ENCODE data around the gene POLR2H.

The POLR2H gene

DNA sequence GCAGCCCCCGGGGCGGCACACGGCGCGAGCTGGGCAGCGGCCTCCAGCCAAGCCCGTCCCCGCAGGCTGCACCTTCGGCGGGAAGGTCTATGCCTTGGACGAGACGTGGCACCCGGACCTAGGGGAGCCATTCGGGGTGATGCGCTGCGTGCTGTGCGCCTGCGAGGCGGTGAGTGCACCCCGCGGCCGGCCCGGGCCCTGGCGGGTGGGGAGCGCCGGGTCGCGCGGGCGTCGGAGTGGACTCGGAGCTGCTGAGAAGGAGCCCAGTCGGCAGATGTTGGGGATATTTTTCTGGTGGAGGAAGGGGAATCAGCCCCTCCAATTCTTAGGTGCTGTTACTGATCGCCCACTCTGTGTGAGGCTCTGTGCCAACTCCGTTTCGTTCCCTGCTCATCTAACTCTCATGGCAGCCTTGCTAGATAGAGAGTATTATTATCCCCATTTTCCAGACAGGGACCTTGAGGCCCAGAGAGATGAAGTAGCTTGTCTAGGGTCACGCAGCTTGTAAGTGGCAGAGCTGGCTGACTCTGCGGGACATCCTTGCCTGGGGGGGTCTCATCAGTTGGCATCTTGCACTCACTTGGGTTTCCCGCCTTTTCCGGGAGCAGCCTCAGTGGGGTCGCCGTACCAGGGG, 19.2 kb downstream of the POLR2H start:
- H3K36me3 ChIP-seq (ENCODE audit: control insufficient read depth in 1 of 2, insufficient read depth in 2 of 2, low read length in 2 of 2), result peaks cover 1% of the 10 kb centered on the region in 2 experiments
- no CpG with 5 or more reads among the region's 42 CpGs for WGBS (ENCODE audit: extremely low coverage, insufficient coverage, insufficient read length)
- no peak overlapping the region for H2BK5ac ChIP-seq (ENCODE audit: low read depth, low read length, poor library complexity)
- H3K4ac ChIP-seq (ENCODE audit: low read depth, low read length), result no peak overlapping the region
- no peak overlapping the region for H3K9ac ChIP-seq (ENCODE audit: low read length)
- no peak overlapping the region for H3K23ac ChIP-seq (ENCODE audit: low read length)
- no peak for DNase-seq
- H2AFZ ChIP-seq (ENCODE audit: insufficient read depth, low read length, poor library complexity), result no peak overlapping the region
- H3K79me1 ChIP-seq (ENCODE audit: low read length), result peaks cover 6% of the 10 kb centered on the region
- H3K27ac ChIP-seq (ENCODE audit: low read depth, low read length), result no peak overlapping the region
- no peak overlapping the region for H2AK5ac ChIP-seq (ENCODE audit: low read length)
- peaks cover 2% of the 10 kb centered on the region for H3K9me3 ChIP-seq (ENCODE audit: insufficient read depth, low read depth, low read length)
- peaks cover 19% of the 10 kb centered on the region for H3K27me3 ChIP-seq (ENCODE audit: insufficient read depth, low read length)
- H4K91ac ChIP-seq (ENCODE audit: low read depth, low read length), result peak overlapping the region; percentile 10
- peak overlapping the region; percentile 26 for H4K8ac ChIP-seq (ENCODE audit: low read depth, low read length)
- H2BK120ac ChIP-seq (ENCODE audit: insufficient read depth, low read length, poor library complexity), result peak overlapping the region; percentile 7
- H3K14ac ChIP-seq (ENCODE audit: low read length), result peak overlapping the region; percentile 24
- peak overlapping the region; percentile 11 for H3K18ac ChIP-seq (ENCODE audit: low read length)
- H3K4me1 ChIP-seq (ENCODE audit: control insufficient read depth in 1 of 2, insufficient read depth in 2 of 2, low read length in 2 of 2), result peaks cover 26 to 27% of the 10 kb centered on the region in 2 experiments
- H4K12ac ChIP-seq (ENCODE audit: low read depth, low read length), result no peak overlapping the region
- H3K79me2 ChIP-seq (ENCODE audit: control insufficient read depth, insufficient read depth, low read length, poor library complexity), result peaks cover 1% of the 10 kb centered on the region
- H2BK12ac ChIP-seq (ENCODE audit: low read length), result no peak overlapping the region
- peak overlapping the region; percentile 8 for H3K4me3 ChIP-seq (ENCODE audit: low read depth, low read length)
- H3K4me2 ChIP-seq (ENCODE audit: low read length), result peak overlapping the region; percentile 86

DNA sequence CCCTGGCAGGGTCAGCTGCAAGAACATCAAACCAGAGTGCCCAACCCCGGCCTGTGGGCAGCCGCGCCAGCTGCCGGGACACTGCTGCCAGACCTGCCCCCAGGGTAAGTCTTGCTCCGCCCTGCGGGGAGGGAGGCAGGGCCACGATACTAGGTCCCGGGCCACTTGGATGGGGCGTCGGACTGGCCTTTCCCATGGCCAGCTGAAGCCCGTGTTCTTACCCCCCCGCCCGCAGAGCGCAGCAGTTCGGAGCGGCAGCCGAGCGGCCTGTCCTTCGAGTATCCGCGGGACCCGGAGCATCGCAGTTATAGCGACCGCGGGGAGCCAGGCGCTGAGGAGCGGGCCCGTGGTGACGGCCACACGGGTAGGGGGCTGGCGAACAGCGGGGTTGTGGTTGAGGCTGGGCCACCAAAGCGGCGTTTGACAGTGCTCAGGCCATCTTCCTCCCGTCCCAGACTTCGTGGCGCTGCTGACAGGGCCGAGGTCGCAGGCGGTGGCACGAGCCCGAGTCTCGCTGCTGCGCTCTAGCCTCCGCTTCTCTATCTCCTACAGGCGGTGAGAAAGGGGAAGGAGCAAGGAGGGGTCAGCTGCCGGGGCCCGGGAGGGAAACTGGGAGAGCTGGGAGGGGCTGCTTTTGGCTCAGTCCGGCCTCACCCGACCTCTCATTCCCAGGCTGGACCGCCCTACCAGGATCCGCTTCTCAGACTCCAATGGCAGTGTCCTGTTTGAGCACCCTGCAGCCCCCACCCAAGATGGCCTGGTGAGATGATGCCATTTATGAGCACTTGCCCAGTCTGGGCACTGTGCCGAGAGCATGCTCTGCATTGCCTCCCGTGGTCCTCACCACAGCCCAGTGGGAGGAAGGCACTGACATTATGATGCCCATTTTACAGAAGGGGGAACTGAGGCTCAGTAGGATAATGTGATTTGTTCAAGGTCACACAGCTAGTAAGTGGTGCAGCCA, 20.0 kb downstream of the POLR2H start:
- Histone ChIP-seq H3K23ac (ENCODE audit: low read length) (no peak overlapping the region), H3K4me2 (ENCODE audit: low read length) (peak overlapping the region; percentile 86), H3K27me3 (ENCODE audit: insufficient read depth, low read length) (peaks cover 19% of the 10 kb centered on the region), H3K4ac (ENCODE audit: low read depth, low read length) (no peak overlapping the region), H4K12ac (ENCODE audit: low read depth, low read length) (no peak overlapping the region), H2AK5ac (ENCODE audit: low read length) (no peak overlapping the region), H2BK120ac (ENCODE audit: insufficient read depth, low read length, poor library complexity) (no peak overlapping the region), H3K79me2 (ENCODE audit: control insufficient read depth, insufficient read depth, low read length, poor library complexity) (peaks cover 1% of the 10 kb centered on the region), H3K18ac (ENCODE audit: low read length) (no peak overlapping the region), H3K79me1 (ENCODE audit: low read length) (peaks cover 6% of the 10 kb centered on the region), H3K36me3 (ENCODE audit: control insufficient read depth in 1 of 2, insufficient read depth in 2 of 2, low read length in 2 of 2) (peaks cover 1 to 3% of the 10 kb centered on the region in 2 experiments), H4K8ac (ENCODE audit: low read depth, low read length) (peak overlapping the region; percentile 27), H2AFZ (ENCODE audit: insufficient read depth, low read length, poor library complexity) (no peak overlapping the region), H3K4me1 (ENCODE audit: control insufficient read depth in 1 of 2, insufficient read depth in 2 of 2, low read length in 2 of 2) (peaks cover 26 to 27% of the 10 kb centered on the region in 2 experiments), H3K14ac (ENCODE audit: low read length) (no peak overlapping the region), H4K91ac (ENCODE audit: low read depth, low read length) (no peak overlapping the region), H3K9me3 (ENCODE audit: insufficient read depth, low read depth, low read length) (peaks cover 2% of the 10 kb centered on the region), H2BK12ac (ENCODE audit: low read length) (peak overlapping the region; percentile 16), H2BK5ac (ENCODE audit: low read depth, low read length, poor library complexity) (no peak overlapping the region), H3K27ac (ENCODE audit: low read depth, low read length) (no peak overlapping the region), H3K4me3 (ENCODE audit: low read depth, low read length) (no peak overlapping the region), H3K9ac (ENCODE audit: low read length) (no peak overlapping the region)
- no CpG with 5 or more reads among the region's 55 CpGs for WGBS (ENCODE audit: extremely low coverage, insufficient coverage, insufficient read length)
- peak in 1 of 2 donors; percentile 31 for DNase-seq

DNA sequence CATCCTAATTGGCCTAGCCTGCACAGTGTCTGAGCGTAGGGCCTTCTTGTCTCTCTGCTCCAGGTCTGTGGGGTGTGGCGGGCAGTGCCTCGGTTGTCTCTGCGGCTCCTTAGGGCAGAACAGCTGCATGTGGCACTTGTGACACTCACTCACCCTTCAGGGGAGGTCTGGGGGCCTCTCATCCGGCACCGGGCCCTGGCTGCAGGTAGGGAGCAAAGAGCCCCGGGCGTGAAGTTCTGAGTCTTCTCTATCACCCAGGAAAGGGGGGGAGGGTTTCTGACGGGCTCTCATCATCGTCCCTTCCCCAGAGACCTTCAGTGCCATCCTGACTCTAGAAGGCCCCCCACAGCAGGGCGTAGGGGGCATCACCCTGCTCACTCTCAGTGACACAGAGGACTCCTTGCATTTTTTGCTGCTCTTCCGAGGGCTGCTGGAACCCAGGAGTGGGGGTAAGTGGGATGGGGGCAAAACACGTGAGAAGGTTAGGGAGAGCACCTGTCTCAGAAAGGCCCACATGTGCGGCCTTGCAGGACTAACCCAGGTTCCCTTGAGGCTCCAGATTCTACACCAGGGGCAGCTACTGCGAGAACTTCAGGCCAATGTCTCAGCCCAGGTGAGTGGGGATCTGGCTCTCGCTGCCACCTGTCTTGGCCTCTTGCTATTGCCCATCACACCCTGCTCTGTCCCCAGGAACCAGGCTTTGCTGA, 21.0 kb downstream of the POLR2H start:
- H3K9ac ChIP-seq (ENCODE audit: low read length), result no peak overlapping the region
- H3K79me2 ChIP-seq (ENCODE audit: control insufficient read depth, insufficient read depth, low read length, poor library complexity), result peaks cover 1% of the 10 kb centered on the region
- peaks cover 19% of the 10 kb centered on the region for H3K27me3 ChIP-seq (ENCODE audit: insufficient read depth, low read length)
- H3K4ac ChIP-seq (ENCODE audit: low read depth, low read length), result no peak overlapping the region
- H3K36me3 ChIP-seq (ENCODE audit: control insufficient read depth in 1 of 2, insufficient read depth in 2 of 2, low read length in 2 of 2), result peaks cover 1 to 3% of the 10 kb centered on the region in 2 experiments
- H4K8ac ChIP-seq (ENCODE audit: low read depth, low read length), result no peak overlapping the region
- H3K4me1 ChIP-seq (ENCODE audit: control insufficient read depth in 1 of 2, insufficient read depth in 2 of 2, low read length in 2 of 2), result peaks cover 26 to 27% of the 10 kb centered on the region in 2 experiments
- no peak overlapping the region for H2AK5ac ChIP-seq (ENCODE audit: low read length)
- H2BK5ac ChIP-seq (ENCODE audit: low read depth, low read length, poor library complexity), result no peak overlapping the region
- H3K4me3 ChIP-seq (ENCODE audit: low read depth, low read length), result no peak overlapping the region
- no peak for DNase-seq
- no peak overlapping the region for H2BK12ac ChIP-seq (ENCODE audit: low read length)
- no CpG with 5 or more reads among the region's 16 CpGs for WGBS (ENCODE audit: extremely low coverage, insufficient coverage, insufficient read length)
- no peak overlapping the region for H4K12ac ChIP-seq (ENCODE audit: low read depth, low read length)
- H3K14ac ChIP-seq (ENCODE audit: low read length), result no peak overlapping the region
- H3K18ac ChIP-seq (ENCODE audit: low read length), result no peak overlapping the region
- peaks cover 2% of the 10 kb centered on the region for H3K9me3 ChIP-seq (ENCODE audit: insufficient read depth, low read depth, low read length)
- no peak overlapping the region for H3K27ac ChIP-seq (ENCODE audit: low read depth, low read length)
- no peak overlapping the region for H2BK120ac ChIP-seq (ENCODE audit: insufficient read depth, low read length, poor library complexity)
- no peak overlapping the region for H2AFZ ChIP-seq (ENCODE audit: insufficient read depth, low read length, poor library complexity)
- H3K23ac ChIP-seq (ENCODE audit: low read length), result no peak overlapping the region
- no peak overlapping the region for H4K91ac ChIP-seq (ENCODE audit: low read depth, low read length)
- H3K4me2 ChIP-seq (ENCODE audit: low read length), result no peak overlapping the region
- H3K79me1 ChIP-seq (ENCODE audit: low read length), result peaks cover 6% of the 10 kb centered on the region

DNA sequence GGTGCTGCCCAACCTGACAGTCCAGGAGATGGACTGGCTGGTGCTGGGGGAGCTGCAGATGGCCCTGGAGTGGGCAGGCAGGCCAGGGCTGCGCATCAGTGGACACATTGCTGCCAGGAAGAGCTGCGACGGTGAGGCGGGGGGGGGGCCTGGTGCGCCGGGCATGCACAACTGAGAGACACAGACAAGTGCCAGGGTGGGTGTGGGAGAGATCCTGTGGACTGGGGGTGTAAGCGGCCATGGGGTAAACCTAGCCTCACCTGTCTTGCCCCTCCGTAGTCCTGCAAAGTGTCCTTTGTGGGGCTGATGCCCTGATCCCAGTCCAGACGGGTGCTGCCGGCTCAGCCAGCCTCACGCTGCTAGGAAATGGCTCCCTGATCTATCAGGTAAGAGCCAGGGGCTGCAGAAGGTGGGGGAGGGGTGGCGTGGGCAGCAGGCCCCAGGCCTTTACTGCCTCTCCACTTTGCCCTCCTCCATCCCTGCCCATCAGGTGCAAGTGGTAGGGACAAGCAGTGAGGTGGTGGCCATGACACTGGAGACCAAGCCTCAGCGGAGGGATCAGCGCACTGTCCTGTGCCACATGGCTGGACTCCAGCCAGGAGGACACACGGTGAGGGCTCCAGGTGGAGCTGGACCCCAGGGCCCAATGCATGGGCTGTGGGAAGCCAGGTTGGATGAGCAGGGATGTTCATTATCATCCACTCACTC, 21.7 kb downstream of the POLR2H start:
- Histone ChIP-seq H3K79me1 (ENCODE audit: low read length) (peaks cover 6% of the 10 kb centered on the region), H2BK120ac (ENCODE audit: insufficient read depth, low read length, poor library complexity) (no peak overlapping the region), H3K4me3 (ENCODE audit: low read depth, low read length) (no peak overlapping the region), H3K14ac (ENCODE audit: low read length) (no peak overlapping the region), H3K79me2 (ENCODE audit: control insufficient read depth, insufficient read depth, low read length, poor library complexity) (peaks cover 1% of the 10 kb centered on the region), H4K12ac (ENCODE audit: low read depth, low read length) (no peak overlapping the region), H3K9ac (ENCODE audit: low read length) (no peak overlapping the region), H3K9me3 (ENCODE audit: insufficient read depth, low read depth, low read length) (peaks cover 2% of the 10 kb centered on the region), H4K8ac (ENCODE audit: low read depth, low read length) (no peak overlapping the region), H3K4ac (ENCODE audit: low read depth, low read length) (no peak overlapping the region), H2AFZ (ENCODE audit: insufficient read depth, low read length, poor library complexity) (no peak overlapping the region), H2BK5ac (ENCODE audit: low read depth, low read length, poor library complexity) (no peak overlapping the region), H3K18ac (ENCODE audit: low read length) (no peak overlapping the region), H3K36me3 (ENCODE audit: control insufficient read depth in 1 of 2, insufficient read depth in 2 of 2, low read length in 2 of 2) (peaks cover 1 to 3% of the 10 kb centered on the region in 2 experiments), H3K27me3 (ENCODE audit: insufficient read depth, low read length) (peaks cover 19% of the 10 kb centered on the region), H3K4me2 (ENCODE audit: low read length) (no peak overlapping the region), H3K4me1 (ENCODE audit: control insufficient read depth in 1 of 2, insufficient read depth in 2 of 2, low read length in 2 of 2) (peaks cover 22 to 23% of the 10 kb centered on the region in 2 experiments), H2AK5ac (ENCODE audit: low read length) (no peak overlapping the region), H4K91ac (ENCODE audit: low read depth, low read length) (no peak overlapping the region), H2BK12ac (ENCODE audit: low read length) (no peak overlapping the region), H3K27ac (ENCODE audit: low read depth, low read length) (no peak overlapping the region), H3K23ac (ENCODE audit: low read length) (no peak overlapping the region)
- no peak for DNase-seq
- WGBS (ENCODE audit: extremely low coverage, insufficient coverage, insufficient read length), result no CpG with 5 or more reads among the region's 15 CpGs

Data from trophoblast cell (in vitro differentiated cells and primary cell).